ENCODE measurements around the gene SETD1A. TPM values are rescaled to one million over a fixed set of nuclear protein-coding genes. Genes with fewer than 3 reads are reported as not detected.

SETD1A gene
- total RNA-seq, 1 experiment from 2014 or later, result 33.2 TPM

DNA sequence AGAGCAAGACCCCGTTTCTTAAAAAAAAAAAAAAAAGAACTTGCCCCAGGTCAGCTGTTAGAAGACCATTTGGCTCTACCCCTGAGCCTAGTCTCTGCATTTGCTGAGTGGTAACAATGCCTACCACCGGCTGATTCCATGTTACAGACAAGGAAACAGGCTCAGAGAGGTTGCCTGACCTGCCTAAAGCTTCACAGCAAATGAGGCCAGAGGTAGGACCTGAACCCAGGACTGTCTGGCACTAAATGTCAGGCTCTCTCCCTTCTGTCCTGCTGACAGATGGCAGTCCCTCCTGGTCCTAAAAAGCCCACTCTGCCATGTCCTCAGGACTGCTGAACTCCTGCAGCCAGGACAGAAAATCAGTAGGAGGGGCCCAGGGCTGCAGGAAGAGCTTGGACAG lies 47.1 kb downstream of the SETD1A start:
- Histone ChIP-seq H3K9me2 (ENCODE audit: insufficient read depth) (no peaks in the 10 kb centered on the region), H3F3A (ENCODE audit: insufficient read depth, low read depth) (peaks cover 17% of the 10 kb centered on the region; the same call in 1 of the 2 replicates), H3K79me2 (ENCODE audit: low read depth) (no peaks in the 10 kb centered on the region), H3K27ac (no peak overlapping the region), H3K4me3 (no peak overlapping the region), H3K36me3 (ENCODE audit: low read depth) (no peaks in the 10 kb centered on the region), H3K27me3 (ENCODE audit: insufficient read depth, low read depth) (no peaks in the 10 kb centered on the region), H4K20me1 (ENCODE audit: insufficient read depth) (no peaks in the 10 kb centered on the region), H3K9me3 (ENCODE audit: insufficient read depth, low read depth) (no peaks in the 10 kb centered on the region), H3K4me1 (replicated peaks; ENCODE audit: insufficient read depth) (peaks cover 10% of the 10 kb centered on the region), H2AFZ (no peak overlapping the region), H3K4me2 (no peak overlapping the region)
- intact Hi-C loops (cut with micrococcal nuclease; ENCODE audit: unreplicated experiment), result no loop called here
- ChIA-PET CTCF (no interaction called here), POLR2A (ENCODE audit: unreplicated experiment) (interaction anchor here (0.7 kb wide), 1 partner anchor 42 kb away, joined by 8 read pairs; no protein-coding TSS in a partner anchor)
- DNase-seq, result no peak
- no peak for TF ChIP-seq EZH2 (IDR thresholded peaks at IDR 0.05; ENCODE audit: low read depth)
- TF ChIP-seq, protein P1, sequence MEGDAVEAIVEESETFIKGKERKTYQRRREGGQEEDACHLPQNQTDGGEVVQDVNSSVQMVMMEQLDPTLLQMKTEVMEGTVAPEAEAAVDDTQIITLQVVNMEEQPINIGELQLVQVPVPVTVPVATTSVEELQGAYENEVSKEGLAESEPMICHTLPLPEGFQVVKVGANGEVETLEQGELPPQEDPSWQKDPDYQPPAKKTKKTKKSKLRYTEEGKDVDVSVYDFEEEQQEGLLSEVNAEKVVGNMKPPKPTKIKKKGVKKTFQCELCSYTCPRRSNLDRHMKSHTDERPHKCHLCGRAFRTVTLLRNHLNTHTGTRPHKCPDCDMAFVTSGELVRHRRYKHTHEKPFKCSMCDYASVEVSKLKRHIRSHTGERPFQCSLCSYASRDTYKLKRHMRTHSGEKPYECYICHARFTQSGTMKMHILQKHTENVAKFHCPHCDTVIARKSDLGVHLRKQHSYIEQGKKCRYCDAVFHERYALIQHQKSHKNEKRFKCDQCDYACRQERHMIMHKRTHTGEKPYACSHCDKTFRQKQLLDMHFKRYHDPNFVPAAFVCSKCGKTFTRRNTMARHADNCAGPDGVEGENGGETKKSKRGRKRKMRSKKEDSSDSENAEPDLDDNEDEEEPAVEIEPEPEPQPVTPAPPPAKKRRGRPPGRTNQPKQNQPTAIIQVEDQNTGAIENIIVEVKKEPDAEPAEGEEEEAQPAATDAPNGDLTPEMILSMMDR (conservative IDR thresholded peaks at IDR 0.05), result no peak
- no TSS peak for BruUV-seq (replicated peaks)

DNA sequence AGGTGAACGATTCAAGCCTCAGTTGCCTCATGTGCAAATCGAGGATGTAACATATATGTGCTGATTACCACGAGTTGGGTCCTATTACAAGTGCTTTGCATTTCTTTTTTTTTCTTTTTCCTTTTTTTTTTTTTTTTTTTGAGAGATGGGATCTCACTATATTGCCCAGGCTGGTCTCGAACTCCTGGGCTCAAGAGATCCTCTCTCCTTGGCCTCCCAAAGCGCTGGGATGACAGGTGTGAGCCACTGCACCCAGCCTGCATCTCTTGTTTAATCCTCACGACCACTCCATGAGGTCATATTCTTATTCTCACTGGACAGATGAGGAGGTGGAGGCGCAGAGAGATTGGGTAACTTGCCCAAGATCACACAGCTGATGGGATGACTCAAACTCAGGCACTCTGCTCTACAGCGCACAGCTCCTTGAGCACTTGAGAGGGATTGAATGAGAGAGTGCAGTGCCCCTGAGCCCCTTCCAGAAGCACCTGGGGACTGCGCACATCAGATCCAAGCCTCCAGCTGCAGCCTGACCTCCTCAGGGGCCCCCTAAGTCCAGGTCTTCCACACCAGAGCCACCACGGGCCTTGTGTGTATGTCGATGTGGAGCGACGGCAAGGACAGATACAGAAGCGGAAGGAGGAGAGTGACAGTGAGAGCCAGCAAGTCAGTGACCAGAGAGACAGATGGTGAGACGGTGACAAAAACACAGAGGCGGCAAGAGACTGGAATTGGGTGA lies 48.0 kb downstream of the SETD1A start:
- H3K36me3 ChIP-seq (ENCODE audit: low read depth), result no peaks in the 10 kb centered on the region
- H3K27ac ChIP-seq, result no peak overlapping the region
- no peaks in the 10 kb centered on the region for H4K20me1 ChIP-seq (ENCODE audit: insufficient read depth)
- H3K79me2 ChIP-seq (ENCODE audit: low read depth), result no peaks in the 10 kb centered on the region
- no peaks in the 10 kb centered on the region for H3K9me2 ChIP-seq (ENCODE audit: insufficient read depth)
- H3K4me3 ChIP-seq, result no peak overlapping the region
- peaks cover 14% of the 10 kb centered on the region; the same call in 1 of the 2 replicates for H3F3A ChIP-seq (ENCODE audit: insufficient read depth, low read depth)
- no peaks in the 10 kb centered on the region for H3K27me3 ChIP-seq (ENCODE audit: insufficient read depth, low read depth)
- ChIA-PET CTCF (no interaction called here), POLR2A (ENCODE audit: unreplicated experiment) (no interaction called here)
- no peak overlapping the region for H2AFZ ChIP-seq
- H3K9me3 ChIP-seq (ENCODE audit: insufficient read depth, low read depth), result no peaks in the 10 kb centered on the region
- intact Hi-C loops (cut with micrococcal nuclease; ENCODE audit: unreplicated experiment), result no loop called here
- peaks cover 10% of the 10 kb centered on the region for H3K4me1 ChIP-seq (replicated peaks; ENCODE audit: insufficient read depth)
- H3K4me2 ChIP-seq, result no peak overlapping the region
- TF ChIP-seq EZH2 (IDR thresholded peaks at IDR 0.05; ENCODE audit: low read depth), result no peak
- TF ChIP-seq, protein P1 (conservative IDR thresholded peaks at IDR 0.05), result no peak
- DNase-seq, result no peak
- BruUV-seq (replicated peaks), result no TSS peak

DNA sequence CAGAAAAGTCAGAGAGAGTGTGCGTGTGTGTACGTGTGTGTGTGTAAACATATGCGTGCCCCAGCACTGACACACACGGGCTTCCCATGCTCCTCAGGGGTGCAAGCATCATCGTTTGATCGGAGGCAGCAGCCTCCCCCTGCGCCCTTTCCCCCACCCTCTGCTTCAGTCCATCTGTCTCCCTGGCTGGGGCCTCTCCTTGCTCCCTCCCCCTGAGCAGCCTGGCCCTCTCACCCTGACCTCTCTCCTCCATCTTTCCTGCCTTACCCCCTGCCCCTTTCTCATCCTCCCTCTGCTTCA lies 48.5 kb downstream of the SETD1A start:
- peaks cover 14% of the 10 kb centered on the region; the same call in 1 of the 2 replicates for H3F3A ChIP-seq (ENCODE audit: insufficient read depth, low read depth)
- H3K4me1 ChIP-seq (replicated peaks; ENCODE audit: insufficient read depth), result peaks cover 10% of the 10 kb centered on the region
- BruUV-seq (replicated peaks), result no TSS peak
- no peak overlapping the region for H3K4me3 ChIP-seq
- DNase-seq, result no peak
- no peak overlapping the region for H3K4me2 ChIP-seq
- no peaks in the 10 kb centered on the region for H3K9me3 ChIP-seq (ENCODE audit: insufficient read depth, low read depth)
- H4K20me1 ChIP-seq (ENCODE audit: insufficient read depth), result no peaks in the 10 kb centered on the region
- intact Hi-C loops (cut with micrococcal nuclease; ENCODE audit: unreplicated experiment), result no loop called here
- H3K27ac ChIP-seq, result no peak overlapping the region
- no peaks in the 10 kb centered on the region for H3K9me2 ChIP-seq (ENCODE audit: insufficient read depth)
- peaks cover 3% of the 10 kb centered on the region; the same call in 1 of the 2 replicates for H3K27me3 ChIP-seq (ENCODE audit: insufficient read depth, low read depth)
- no peaks in the 10 kb centered on the region for H3K79me2 ChIP-seq (ENCODE audit: low read depth)
- CTCF ChIA-PET, result no interaction called here
- H2AFZ ChIP-seq, result no peak overlapping the region
- POLR2A ChIA-PET (ENCODE audit: unreplicated experiment), result interaction anchor here (0.6 kb wide), 1 partner anchor 56 kb away, joined by 8 read pairs; no protein-coding TSS in a partner anchor
- no peaks in the 10 kb centered on the region for H3K36me3 ChIP-seq (ENCODE audit: low read depth)
- TF ChIP-seq, protein P1 (conservative IDR thresholded peaks at IDR 0.05), result no peak
- no peak for TF ChIP-seq EZH2 (IDR thresholded peaks at IDR 0.05; ENCODE audit: low read depth)

All from PC-9 (cell line).